Adrenal gland (tissue), 5 donors: ENCODE measurements around the gene CXorf38.

Source experiments
- POLR2A ChIP-seq, 2 donors: fragments of 450-650 bp; IDR thresholded peaks; one replicate each; pipeline ENCODE4 v1.6.1; 2017; ENCODE audit warnings: antibody characterized with exemption in 2 of 2, mild to moderate bottlenecking in 2 of 2, moderate library complexity in 1 of 2
- TF ChIP-seq, protein P1 (sequence below), 6 experiments: fragments of 450-650 bp in 4 of 6; fragments of 200-600 bp in 2 of 6; sonication (generic) in 1 of 6; IDR thresholded peaks; 1 replicate in 5 of 6; 2 replicates in 1 of 6; pipeline versions ENCODE4 v1.5.1 to v1.8.0; 2016 to 2021; ENCODE audit warnings: antibody characterized with exemption in 6 of 6, mild to moderate bottlenecking in 2 of 6, moderate library complexity in 1 of 6
- donor health status: DM: no; HTN: no; CAD: no.

DNA sequence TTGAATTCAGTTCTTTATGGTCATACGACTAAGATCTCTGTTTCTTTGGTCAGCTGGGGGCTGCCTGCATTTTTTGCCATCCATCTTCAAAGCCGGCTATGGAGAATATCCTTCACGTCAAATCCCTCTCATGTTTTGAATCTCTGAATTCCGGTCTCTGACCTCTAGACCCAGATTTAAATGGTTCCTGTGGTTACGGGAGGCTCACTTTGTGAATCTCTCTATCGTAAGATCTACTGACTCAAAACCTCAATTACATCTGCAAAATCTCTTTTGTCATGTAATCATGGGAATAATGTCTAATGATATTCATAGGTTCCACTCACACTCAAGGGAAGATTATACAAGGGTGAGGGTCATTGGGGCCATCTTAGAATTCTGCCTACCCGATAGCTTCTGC lies 29.8 kb downstream of the CXorf38 start:
- TF ChIP-seq, protein P1, sequence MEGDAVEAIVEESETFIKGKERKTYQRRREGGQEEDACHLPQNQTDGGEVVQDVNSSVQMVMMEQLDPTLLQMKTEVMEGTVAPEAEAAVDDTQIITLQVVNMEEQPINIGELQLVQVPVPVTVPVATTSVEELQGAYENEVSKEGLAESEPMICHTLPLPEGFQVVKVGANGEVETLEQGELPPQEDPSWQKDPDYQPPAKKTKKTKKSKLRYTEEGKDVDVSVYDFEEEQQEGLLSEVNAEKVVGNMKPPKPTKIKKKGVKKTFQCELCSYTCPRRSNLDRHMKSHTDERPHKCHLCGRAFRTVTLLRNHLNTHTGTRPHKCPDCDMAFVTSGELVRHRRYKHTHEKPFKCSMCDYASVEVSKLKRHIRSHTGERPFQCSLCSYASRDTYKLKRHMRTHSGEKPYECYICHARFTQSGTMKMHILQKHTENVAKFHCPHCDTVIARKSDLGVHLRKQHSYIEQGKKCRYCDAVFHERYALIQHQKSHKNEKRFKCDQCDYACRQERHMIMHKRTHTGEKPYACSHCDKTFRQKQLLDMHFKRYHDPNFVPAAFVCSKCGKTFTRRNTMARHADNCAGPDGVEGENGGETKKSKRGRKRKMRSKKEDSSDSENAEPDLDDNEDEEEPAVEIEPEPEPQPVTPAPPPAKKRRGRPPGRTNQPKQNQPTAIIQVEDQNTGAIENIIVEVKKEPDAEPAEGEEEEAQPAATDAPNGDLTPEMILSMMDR (IDR thresholded peaks at IDR 0.05): no peak
- TF ChIP-seq POLR2A (IDR thresholded peaks at IDR 0.05): no peak
